Head of caudate nucleus (tissue), 42 donors: ENCODE measurements around the gene CADPS2.

ENCODE experiments used
- DNase-seq, 42 donors: peaks; one replicate each; pipeline versions ENCODE4 v3.0.0 to v3.0.0-alpha.2; 2020 to 2021; ENCODE audit warnings: mixed read lengths in 7 of 42
- intact Hi-C: fragments of 100-400 bp; cut with DNase I; formaldehyde crosslinking; loops from one replicate; pipeline ENCODE4 v1.15.0; 2022

CADPS2 gene

DNA sequence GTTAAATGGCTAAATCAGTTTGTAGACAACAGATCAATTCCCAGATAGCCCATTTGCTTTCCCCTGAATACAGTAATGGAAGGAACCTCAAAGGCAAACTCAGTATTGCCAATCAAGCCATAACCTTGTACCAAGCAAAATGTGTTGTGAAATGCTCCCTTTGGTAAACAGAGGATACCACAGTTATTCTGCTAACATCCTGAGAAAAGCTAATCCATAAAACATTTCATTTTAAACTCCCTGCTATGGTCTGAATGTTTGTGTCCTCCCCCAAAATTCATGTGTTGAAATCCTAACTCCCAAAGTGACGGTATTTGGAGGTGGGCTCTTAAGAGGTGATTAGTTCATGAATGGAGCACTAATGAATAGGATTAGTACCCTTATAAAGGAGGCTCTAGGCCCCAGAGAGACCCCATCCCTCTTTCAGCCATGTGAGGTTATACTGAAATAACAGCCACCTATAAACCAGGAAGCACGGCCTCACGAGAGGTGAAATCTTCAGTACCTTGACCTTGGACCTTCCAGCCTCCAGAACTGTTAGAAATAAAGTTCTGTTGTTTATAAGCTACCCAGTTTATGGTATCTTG, 94.2 kb downstream of the CADPS2 start:
- DNase-seq, result no peak
- intact Hi-C loops, result no loop called here

DNA sequence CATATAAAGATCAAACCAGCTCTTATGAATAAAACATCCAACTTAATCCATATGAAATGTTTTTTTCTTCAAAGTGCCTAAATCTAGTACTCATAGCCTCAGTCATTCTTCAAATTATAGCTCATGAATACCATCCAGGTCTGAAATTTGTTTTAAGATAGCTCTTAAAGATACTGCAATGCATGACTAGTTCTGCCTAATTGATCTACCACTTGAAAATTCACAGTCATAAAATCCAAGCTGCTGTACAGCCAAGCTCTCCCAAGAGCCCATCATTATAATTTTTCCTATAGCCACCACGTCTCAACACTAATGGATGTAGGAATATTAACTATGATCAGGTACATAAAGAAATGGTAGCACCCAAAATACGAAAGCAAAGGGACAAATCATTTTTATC, 95.7 kb downstream of the CADPS2 start:
- DNase-seq, result no peak
- intact Hi-C loops, result no loop called here

DNA sequence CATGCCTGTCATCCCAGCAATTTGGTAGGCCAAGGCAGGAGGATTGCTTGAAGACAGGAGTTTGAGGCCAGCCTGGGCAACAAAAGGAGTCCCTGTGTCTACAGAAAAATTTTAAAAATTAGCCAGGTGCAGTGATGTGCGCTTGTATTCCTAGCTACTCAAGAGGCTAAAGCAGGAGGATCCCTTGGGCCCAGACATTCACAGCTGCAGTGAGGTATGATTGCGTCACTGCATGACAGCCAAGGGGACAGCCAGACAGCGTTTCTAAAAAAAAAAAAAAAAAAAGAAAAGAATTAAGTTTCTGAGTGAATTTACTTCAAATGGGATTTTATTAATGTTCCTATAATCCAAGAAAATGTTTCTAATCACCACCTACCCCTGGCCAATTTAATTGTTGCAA, 96.1 kb downstream of the CADPS2 start:
- DNase-seq, result no peak
- intact Hi-C loops, result no loop called here

DNA sequence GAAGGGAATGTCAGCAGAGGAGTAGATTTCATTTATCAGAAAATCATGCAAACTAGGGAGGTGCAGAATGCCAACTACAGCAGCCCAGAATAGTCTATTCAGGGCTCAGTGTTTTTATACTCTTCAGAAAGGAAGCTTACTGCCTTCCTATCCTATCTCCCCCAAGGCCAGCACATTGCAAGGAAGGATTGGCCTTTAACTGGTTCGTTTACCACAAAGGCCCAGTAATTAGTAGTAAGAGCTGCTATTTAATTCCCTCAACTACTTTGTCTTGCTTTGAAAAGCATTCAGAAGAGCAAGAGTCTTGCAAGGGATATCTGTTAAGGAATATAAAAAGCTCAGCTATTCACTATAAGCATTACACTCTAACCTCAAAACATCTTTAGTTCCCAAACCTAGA, 97.1 kb downstream of the CADPS2 start:
- DNase-seq, result no peak
- intact Hi-C loops, result no loop called here

DNA sequence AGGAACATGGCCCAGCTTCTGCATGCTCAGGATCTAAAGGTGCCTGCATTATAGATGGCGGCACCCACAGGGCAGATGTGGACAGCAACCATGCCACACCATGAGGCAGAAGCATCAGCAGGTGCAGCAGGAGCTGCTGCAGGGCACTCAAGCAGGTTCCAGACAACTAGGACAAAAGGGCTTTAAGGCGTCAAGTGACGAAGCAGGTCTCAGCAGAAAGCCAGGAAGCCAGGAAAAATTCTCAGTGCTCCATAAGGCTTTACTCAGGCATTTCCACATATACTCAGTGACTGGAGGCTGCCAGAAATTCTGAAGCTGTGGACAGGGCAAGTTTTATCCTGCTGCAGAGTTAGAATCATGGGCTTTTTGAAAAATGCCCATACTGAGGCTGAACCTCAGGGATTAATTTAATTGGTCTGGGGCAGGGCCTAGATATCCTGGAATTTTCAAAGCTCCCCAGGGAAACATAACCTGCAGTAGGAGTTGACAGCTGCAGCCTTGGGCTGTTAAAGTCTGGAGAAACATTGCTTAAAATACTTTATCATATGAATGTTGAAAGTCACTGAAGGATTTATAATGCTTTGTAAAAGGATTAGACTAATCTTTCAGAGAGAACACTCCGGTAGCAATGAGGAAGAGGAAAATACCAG, 115.4 kb downstream of the CADPS2 start:
- intact Hi-C loops, result no loop called here
- no peak for DNase-seq

DNA sequence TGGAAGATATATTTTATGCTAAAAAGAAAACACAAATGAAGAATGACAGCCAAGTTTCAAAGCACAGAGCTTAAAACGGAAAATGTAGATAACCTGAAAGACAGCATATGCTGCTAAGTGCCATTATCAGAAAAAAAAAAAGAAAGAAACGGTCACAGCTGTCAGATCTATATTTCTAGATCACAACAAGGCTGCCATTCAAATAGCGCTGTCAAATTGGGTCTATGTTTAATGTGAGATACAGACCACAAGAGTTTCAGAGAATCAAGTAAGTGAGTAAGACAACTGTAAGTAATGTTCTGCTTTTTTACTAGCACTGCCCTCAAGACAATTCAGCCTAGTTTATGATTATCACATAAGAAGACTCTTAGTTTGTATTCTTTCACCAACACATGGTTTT, 117.4 kb downstream of the CADPS2 start:
- intact Hi-C loops, result no loop called here
- no peak for DNase-seq

DNA sequence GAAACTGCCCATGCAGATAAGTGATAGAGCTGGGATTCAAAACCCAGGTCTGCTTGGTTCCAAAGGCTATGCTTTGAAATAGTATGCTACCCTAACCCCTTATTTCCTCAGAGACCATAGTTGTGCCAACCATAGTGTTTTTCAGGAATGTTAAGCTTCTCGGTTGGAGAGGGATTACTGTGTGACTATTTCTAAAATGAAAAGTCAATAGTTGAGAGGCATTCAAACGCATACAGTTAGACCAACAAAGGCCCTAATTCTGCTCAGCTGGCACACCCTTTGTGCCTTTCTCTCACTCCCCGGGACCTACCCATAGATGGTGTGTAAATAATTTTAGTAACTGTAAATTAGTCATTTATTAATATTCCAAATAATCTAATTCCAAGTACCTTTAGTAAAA, 118.9 kb downstream of the CADPS2 start:
- DNase-seq, result no peak
- intact Hi-C loops, result no loop called here

DNA sequence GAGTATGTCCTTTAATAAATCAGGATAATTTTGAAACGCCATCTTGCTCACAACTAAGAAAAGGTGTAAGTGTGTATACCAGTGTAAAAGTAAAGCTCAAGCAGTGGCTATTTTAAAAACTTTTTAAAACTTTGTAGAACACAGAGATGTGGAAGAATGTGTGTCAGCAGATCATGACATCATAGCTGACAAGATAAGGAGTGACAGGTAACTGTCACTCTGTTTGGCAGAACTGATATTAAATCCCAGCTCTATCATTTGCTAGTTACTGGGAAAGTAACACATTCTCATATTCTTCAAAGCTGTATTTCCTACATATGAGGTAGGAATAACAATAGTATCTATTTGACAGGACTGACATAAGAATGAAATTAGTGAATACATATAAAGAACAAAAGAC, 119.7 kb downstream of the CADPS2 start:
- intact Hi-C loops, result no loop called here
- DNase-seq, result no peak

DNA sequence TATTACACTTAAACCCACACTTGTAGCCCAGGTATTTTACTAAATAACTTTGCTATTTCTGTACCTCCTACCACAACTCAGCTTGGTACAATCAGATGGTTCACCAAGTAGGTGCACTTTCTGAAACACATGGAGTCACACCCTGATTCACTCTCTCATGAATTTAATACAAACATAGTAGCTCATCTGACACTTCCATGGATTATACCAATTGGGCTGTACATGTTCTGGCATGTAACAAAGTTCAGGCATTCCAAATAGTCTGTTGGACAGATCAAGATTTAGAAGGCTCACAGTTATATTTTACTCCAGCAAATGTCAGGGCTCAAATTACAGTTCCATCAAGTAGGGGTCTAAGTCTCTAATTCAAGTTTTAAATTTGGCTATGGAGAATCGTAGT, 121.4 kb downstream of the CADPS2 start:
- intact Hi-C loops, result no loop called here
- no peak for DNase-seq

DNA sequence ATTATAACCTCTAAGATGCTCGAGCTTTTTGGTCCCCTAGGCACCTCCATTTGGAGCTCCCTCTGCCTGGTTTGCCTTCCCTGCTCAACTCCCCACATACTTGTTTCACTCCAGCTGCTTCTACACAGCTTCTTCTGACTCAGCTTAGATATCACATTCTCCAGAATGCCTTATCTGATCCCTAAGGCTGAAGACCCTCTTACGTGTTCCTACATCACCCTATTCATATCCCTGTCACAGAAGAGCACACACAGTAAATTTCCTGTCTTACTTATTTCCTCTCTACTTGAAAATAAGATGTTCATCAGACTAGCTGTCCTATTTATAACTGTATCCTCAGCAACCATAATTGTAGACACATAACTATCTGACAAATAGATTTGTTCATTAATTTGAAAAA, 122.2 kb downstream of the CADPS2 start:
- intact Hi-C loops, result no loop called here
- DNase-seq, result no peak

DNA sequence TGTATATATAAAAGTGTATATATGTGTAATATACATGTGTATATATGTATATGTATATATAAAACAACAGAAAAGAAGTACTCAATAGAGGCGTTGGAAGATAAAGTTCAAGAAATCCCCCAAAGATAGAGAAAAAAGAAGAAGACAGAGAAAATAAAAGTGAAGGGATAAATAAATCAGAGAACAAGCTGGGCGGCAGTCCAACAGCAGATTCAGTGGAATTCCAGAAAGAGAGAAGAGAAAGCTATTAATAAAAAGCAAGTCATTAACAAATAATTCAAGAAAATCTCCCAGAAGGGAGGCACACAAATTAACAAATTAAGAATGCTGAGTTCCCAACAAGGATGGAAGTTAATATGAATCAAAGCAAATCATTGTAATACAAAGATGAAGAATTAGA, 124.2 kb downstream of the CADPS2 start:
- DNase-seq, result no peak
- intact Hi-C loops, result no loop called here

DNA sequence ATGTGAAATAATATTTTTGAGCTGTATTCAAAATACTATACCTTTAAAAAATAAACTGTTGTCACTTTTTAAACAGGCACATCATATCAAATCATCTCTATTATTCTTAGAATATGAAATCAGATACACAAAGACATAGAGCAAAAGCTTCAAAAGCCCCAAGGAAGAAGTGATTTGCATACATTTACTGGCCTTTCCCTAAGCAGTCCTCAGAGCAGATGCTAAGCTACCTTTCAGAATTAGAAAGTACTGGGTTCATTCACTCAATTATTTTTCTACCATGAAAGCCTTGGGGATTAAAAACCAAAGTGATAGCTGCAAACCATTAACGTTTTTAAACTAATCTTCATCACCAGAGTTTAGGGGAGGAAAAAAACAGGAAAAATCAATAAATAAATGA, 127.8 kb downstream of the CADPS2 start:
- intact Hi-C loops, result no loop called here
- DNase-seq, result no peak

DNA sequence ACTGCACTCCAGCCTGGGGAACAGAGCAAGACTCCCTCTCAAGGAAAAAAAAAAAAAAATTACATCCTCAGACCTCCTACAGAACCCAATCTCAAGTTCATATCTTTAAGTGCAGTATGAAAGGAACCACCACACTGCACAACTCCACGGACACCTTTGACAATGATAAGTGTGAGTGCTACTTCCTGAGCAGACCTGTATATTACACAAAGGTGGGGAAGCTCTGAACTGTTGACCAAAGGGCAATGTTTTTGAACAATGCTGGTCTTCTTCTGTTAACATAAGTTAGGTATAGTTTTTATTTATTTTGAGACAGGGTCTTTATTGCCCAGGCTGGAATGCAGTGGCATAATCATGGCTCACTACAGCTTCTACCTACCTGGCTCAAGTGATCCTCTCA, 129.4 kb downstream of the CADPS2 start:
- no peak for DNase-seq
- intact Hi-C loops, result no loop called here

DNA sequence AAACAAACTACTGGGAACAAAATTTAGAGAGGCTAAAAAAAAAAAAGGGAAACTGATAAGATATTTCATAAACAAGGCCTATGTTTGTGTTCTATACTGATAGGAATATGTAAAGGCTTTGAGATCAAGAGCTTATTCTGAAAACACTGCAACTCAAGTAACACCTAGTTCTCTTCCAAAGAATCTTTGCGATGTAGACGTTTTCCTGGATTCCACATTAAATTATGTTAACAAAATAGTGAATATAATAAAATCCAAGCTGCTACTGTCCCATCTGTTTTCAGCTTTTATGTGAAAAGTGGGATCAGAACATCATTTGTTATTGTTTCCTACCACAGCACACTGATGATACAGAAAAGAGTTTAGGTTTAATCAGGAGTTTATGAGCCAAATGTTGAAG, 130.6 kb downstream of the CADPS2 start:
- no peak for DNase-seq
- intact Hi-C loops, result no loop called here

DNA sequence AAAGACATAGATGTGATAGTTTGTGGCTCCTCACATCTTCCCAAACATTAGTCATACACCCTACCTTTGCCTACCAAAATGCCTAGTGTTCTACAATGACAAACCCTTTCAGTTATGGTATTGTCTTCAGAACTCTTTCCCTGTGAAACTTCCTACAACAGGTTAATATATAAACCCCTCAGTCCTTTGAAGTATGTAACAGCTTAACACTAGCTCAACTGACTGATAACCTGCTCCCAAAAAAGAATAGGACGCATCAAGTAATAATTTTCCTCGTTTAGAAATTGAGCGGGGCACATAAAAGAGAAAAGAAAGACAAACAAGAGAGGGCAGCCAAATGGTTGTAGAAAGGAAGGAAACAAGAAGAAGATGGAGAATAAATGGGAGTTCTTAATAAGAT, 133.7 kb downstream of the CADPS2 start:
- intact Hi-C loops, result no loop called here
- DNase-seq, result no peak

DNA sequence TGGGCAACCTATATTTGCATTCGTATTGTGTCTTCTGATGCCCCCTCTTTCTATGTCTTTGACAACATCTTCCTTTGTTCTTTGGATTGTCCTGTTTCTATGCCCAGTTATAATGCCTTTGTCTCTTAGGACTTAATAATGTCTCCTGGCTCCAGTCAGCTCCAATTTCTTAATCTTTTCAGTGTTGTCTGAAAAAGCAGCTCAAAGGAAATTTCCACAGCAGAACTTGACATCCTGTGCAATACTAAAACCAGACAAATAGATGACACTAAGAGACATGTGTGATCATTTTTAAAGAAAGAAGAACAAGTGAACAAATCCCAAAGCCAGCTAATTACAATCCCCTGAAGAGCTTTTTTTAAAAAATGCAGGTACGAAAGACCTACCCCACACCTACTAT, 135.9 kb downstream of the CADPS2 start:
- intact Hi-C loops, result no loop called here
- DNase-seq, result no peak

DNA sequence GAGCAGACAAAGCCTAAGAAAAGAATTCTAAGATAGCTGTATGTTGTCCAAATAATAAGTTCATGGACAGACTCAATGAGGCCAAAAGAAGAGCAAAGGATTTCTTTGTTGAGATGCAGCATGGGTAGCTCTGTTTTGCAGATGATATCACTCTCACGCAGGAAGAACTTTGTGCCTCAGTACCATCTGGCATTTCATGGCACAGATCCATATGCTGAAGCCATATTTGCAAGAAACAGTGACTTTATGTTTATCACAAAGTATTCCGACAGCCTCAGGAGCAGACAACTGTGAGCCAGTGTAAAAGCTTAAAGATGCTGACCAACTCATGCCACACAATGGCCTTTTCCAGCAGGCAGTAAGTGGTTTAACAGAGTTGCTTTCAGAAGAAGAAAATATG, 138.1 kb downstream of the CADPS2 start:
- intact Hi-C loops, result no loop called here
- no peak for DNase-seq

DNA sequence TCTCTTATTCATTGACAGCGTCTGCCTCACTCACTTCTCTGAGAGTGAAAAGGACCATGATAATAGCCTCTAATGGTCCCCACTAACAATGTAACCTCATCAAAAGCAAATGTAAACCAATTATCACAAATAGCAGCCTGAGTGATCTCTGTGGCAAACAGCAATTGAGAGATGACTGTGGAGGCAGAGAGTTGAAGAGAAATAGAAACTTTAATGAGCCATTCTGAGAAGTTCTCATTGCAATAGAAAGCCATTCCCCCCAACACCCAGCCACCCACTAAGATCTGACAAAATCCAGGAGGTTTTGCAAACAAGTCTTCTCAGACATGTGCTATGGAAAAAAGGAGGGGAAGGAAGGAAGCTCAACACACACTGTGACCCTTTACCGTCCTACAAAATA, 139.3 kb downstream of the CADPS2 start:
- DNase-seq, result no peak
- intact Hi-C loops, result no loop called here

DNA sequence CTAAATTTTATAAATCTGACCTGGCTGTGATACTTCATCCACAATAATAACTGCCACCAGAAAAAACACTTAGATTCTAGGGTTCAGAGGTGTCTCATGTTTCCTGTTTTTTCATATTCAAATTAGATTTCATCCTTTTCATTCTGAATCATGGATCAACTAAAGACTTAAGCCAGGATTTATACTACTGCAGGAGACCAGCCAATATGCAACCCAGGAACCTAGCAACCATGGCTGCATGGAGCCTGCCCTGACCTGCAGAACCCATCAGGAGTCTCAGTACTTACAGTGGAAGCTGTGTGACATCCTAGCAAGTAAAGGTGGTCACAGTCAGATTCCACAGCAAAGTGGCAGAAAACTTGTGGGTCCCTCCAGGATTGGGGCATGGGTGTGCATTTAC, 143.0 kb downstream of the CADPS2 start:
- DNase-seq, result no peak
- intact Hi-C loops, result no loop called here

DNA sequence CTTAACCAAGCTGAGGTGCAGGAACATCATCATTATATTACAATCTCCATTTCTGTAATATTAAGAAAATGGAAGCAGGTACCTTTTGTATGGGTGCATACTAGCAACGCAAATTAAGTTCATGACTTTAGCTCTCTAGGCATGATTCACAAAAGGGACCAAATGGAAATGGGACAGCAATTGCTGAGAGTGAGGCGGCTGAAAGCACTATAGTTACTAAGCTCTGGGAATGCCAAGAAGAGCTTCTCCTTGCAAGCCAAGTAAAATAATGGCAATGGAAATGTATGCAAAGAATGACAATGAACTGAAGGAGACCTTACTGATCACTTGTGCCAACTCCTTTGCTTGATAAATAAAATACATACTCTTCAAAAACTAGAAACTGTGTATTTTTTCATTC, 147.3 kb downstream of the CADPS2 start:
- DNase-seq, result no peak
- intact Hi-C loops, result no loop called here

DNA sequence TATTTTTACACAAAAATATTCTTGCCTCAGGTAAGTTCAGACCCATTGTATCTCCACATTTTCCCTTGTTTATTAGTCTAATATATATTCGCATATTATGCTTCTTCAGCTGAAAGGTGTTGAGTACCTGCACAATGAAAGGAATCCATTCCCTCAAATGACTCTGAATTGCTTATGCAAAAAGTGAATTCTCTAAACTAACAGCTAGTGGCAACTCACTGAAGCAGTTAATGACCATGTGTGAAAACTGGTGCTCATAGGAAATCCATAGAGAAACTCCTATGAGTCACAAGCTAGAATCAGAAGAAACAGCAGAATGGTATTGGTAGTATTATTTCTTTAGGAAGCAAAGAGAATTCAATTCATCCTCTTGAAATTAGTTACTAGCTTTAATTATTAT, 150.1 kb downstream of the CADPS2 start:
- intact Hi-C loops, result no loop called here
- DNase-seq, result no peak

DNA sequence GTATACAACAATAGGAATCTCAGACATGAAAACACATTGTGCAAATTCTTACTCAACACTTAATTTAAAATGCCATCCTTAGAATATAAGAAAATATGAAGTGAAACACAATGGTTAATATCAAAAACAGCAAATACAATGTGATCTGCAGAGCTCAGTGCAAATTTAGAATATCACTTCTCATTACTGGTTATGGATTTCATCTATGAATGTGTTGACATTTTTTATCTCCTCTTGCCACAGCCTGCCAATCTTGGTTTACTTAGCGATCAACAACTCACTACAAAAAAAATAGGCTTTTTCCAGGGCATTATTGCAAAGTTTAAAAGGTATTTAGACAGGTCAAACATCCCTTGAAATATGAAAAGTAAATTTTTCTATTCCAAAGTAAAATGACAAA, 158.5 kb downstream of the CADPS2 start:
- intact Hi-C loops, result no loop called here
- no peak for DNase-seq
